Trophoblast cell (in vitro differentiated cells and primary cell): ENCODE data around the gene DIO1.
"Not testable (repeated sequence)": the region's sequence is repeated elsewhere in the genome, so short reads cannot be mapped to it uniquely, and the experiment has no call there.

Experiments used
- DNase-seq, 2 donors: peaks; one replicate each; pipeline ENCODE4 v3.0.0-alpha.2; 2016
- H2AFZ ChIP-seq: 2 replicates; pipeline ENCODE4 v1.6.1; 2013; ENCODE audit warnings: low read length, moderate library complexity, mild to moderate bottlenecking; ENCODE audit not compliant: insufficient read depth, poor library complexity
- H2AK5ac ChIP-seq: 2 replicates; pipeline ENCODE4 v1.6.1; 2013; ENCODE audit warnings: mild to moderate bottlenecking, low read length
- H2BK120ac ChIP-seq: 2 replicates; pipeline ENCODE4 v1.6.1; 2013; ENCODE audit warnings: low read length, mild to moderate bottlenecking, moderate library complexity; ENCODE audit not compliant: insufficient read depth, poor library complexity
- H2BK12ac ChIP-seq: 2 replicates; pipeline ENCODE4 v1.6.1; 2013; ENCODE audit warnings: mild to moderate bottlenecking, low read length, moderate library complexity
- H2BK5ac ChIP-seq: 2 replicates; pipeline ENCODE4 v1.6.1; 2013; ENCODE audit warnings: low read length, low read depth, moderate library complexity, mild to moderate bottlenecking; ENCODE audit not compliant: poor library complexity
- H3K14ac ChIP-seq: 2 replicates; pipeline ENCODE4 v1.6.1; 2013; ENCODE audit warnings: mild to moderate bottlenecking, low read length
- H3K18ac ChIP-seq: 2 replicates; pipeline ENCODE4 v1.6.1; 2013; ENCODE audit warnings: mild to moderate bottlenecking, low read length
- H3K23ac ChIP-seq: 2 replicates; pipeline ENCODE4 v1.6.1; 2013; ENCODE audit warnings: low read length
- H3K27ac ChIP-seq: 2 replicates; pipeline ENCODE4 v1.5.1; 2013; ENCODE audit warnings: low read depth, mild to moderate bottlenecking, inconsistent platforms, low read length, moderate library complexity
- H3K27me3 ChIP-seq: 2 replicates; pipeline ENCODE4 v1.6.1; 2013; ENCODE audit warnings: inconsistent platforms, mild to moderate bottlenecking, low read length, moderate library complexity; ENCODE audit not compliant: insufficient read depth
- H3K36me3 ChIP-seq, 2 experiments: 1 replicate in 1 of 2; 2 replicates in 1 of 2; pipeline ENCODE4 v1.6.1; 2013; ENCODE audit warnings: low read length in 2 of 2, mild to moderate bottlenecking in 2 of 2, moderate library complexity in 1 of 2; ENCODE audit not compliant: insufficient read depth in 2 of 2, control insufficient read depth in 1 of 2
- H3K4ac ChIP-seq: 2 replicates; pipeline ENCODE4 v1.6.1; 2013; ENCODE audit warnings: low read depth, mild to moderate bottlenecking, low read length, moderate library complexity
- H3K4me1 ChIP-seq, 2 experiments: 1 replicate in 1 of 2; 2 replicates in 1 of 2; pipeline ENCODE4 v1.6.1; 2013; ENCODE audit warnings: low read length in 2 of 2, mild to moderate bottlenecking in 2 of 2, moderate library complexity in 1 of 2; ENCODE audit not compliant: insufficient read depth in 2 of 2, control insufficient read depth in 1 of 2
- H3K4me2 ChIP-seq: 2 replicates; pipeline ENCODE4 v1.6.1; 2013; ENCODE audit warnings: inconsistent platforms, mild to moderate bottlenecking, low read length, moderate library complexity
- H3K4me3 ChIP-seq: 2 replicates; pipeline ENCODE4 v1.5.1; 2013; ENCODE audit warnings: mild to moderate bottlenecking, low read depth, low read length, inconsistent platforms
- H3K79me1 ChIP-seq: one replicate; pipeline ENCODE4 v1.6.1; 2013; ENCODE audit warnings: low read length
- H3K79me2 ChIP-seq: 2 replicates; pipeline ENCODE4 v1.6.1; 2013; ENCODE audit warnings: low read length, mild to moderate bottlenecking; ENCODE audit not compliant: control insufficient read depth, insufficient read depth, poor library complexity
- H3K9ac ChIP-seq: 2 replicates; pipeline ENCODE4 v1.6.1; 2013; ENCODE audit warnings: mild to moderate bottlenecking, low read length
- H3K9me3 ChIP-seq: 2 replicates; pipeline ENCODE4 v1.6.1; 2013; ENCODE audit warnings: low read depth, mild to moderate bottlenecking, control low read depth, inconsistent platforms, low read length; ENCODE audit not compliant: insufficient read depth
- H4K12ac ChIP-seq: 2 replicates; pipeline ENCODE4 v1.6.1; 2013; ENCODE audit warnings: low read depth, mild to moderate bottlenecking, low read length, moderate library complexity
- H4K8ac ChIP-seq: 2 replicates; pipeline ENCODE4 v1.6.1; 2013; ENCODE audit warnings: low read depth, mild to moderate bottlenecking, low read length, moderate library complexity
- H4K91ac ChIP-seq: one replicate; pipeline ENCODE4 v1.6.1; 2013; ENCODE audit warnings: low read depth, mild to moderate bottlenecking, low read length, moderate library complexity
- WGBS: extraction: QIAGEN DNeasy Blood & Tissue Kit; methylation state at CpG from one replicate; pipeline ENCODE4 v1.1.7; 2013; ENCODE audit warnings: missing lambda C conversion rate; ENCODE audit not compliant: insufficient read length, insufficient coverage; ENCODE audit errors: extremely low coverage; 5-methylcytosine and 5-hydroxymethylcytosine counted together

DIO1 gene

GRCh38 chr1:53881853-53882252 is 12.1 kb upstream of the DIO1 start:
- H3K79me1 ChIP-seq, H3K14ac ChIP-seq, H2AFZ ChIP-seq, H2BK12ac ChIP-seq, H3K18ac ChIP-seq, H3K9me3 ChIP-seq, H3K27me3 ChIP-seq, H3K4me2 ChIP-seq, H2BK5ac ChIP-seq, H3K4me1 ChIP-seq, H3K27ac ChIP-seq, H3K4me3 ChIP-seq, H3K23ac ChIP-seq, H4K91ac ChIP-seq, H3K9ac ChIP-seq, DNase-seq, H4K8ac ChIP-seq, H3K79me2 ChIP-seq, H2AK5ac ChIP-seq, H2BK120ac ChIP-seq, H4K12ac ChIP-seq, H3K4ac ChIP-seq: not testable (repeated sequence)
- H3K36me3 ChIP-seq, result peaks cover 8 to 12% of the 10 kb centered on the region in 2 experiments
- no CpG with 5 or more reads among the region's 2 CpGs for WGBS

- not testable (repeated sequence) for H2BK5ac ChIP-seq, H3K9me3 ChIP-seq, H4K91ac ChIP-seq, H3K23ac ChIP-seq, H3K18ac ChIP-seq, H3K79me2 ChIP-seq, H2AFZ ChIP-seq, H2AK5ac ChIP-seq, H4K12ac ChIP-seq, H3K14ac ChIP-seq, H3K27me3 ChIP-seq, H3K4me1 ChIP-seq, H3K79me1 ChIP-seq, DNase-seq, H3K4ac ChIP-seq, H3K9ac ChIP-seq, H3K36me3 ChIP-seq, H3K27ac ChIP-seq, H2BK12ac ChIP-seq, H3K4me3 ChIP-seq, H2BK120ac ChIP-seq, H3K4me2 ChIP-seq, H4K8ac ChIP-seq
- no CpG with 5 or more reads among the region's 6 CpGs for WGBS
Observed at GRCh38 chr1:53883600-53883999, 10.4 kb upstream of the DIO1 start.

- H3K27ac ChIP-seq, result no peak overlapping the region
- H3K36me3 ChIP-seq, result peaks cover 4 to 5% of the 10 kb centered on the region in 2 experiments
- H3K4ac ChIP-seq, result no peak overlapping the region
- no peak overlapping the region for H2BK12ac ChIP-seq
- WGBS, result no CpG with 5 or more reads among the region's 2 CpGs
- H3K27me3 ChIP-seq, result no peaks in the 10 kb centered on the region
- no peak overlapping the region for H2BK120ac ChIP-seq
- peaks cover 0 to 3% of the 10 kb centered on the region in 2 experiments for H3K4me1 ChIP-seq
- H3K14ac ChIP-seq, result no peak overlapping the region
- no peak overlapping the region for H2AK5ac ChIP-seq
- H3K4me3 ChIP-seq, result no peak overlapping the region
- H2AFZ ChIP-seq, result no peak overlapping the region
- H4K91ac ChIP-seq, result no peak overlapping the region
- peaks cover 3% of the 10 kb centered on the region for H3K79me2 ChIP-seq
- peaks cover 3% of the 10 kb centered on the region for H3K79me1 ChIP-seq
- H3K23ac ChIP-seq, result no peak overlapping the region
- H3K4me2 ChIP-seq, result no peak overlapping the region
- H3K18ac ChIP-seq, result no peak overlapping the region
- H2BK5ac ChIP-seq, result no peak overlapping the region
- DNase-seq, result no peak
- no peaks in the 10 kb centered on the region for H3K9me3 ChIP-seq
- H3K9ac ChIP-seq, result no peak overlapping the region
- H4K8ac ChIP-seq, result no peak overlapping the region
- H4K12ac ChIP-seq, result no peak overlapping the region
Observed at GRCh38 chr1:53888681-53889080, 5.3 kb upstream of the DIO1 start.

GRCh38 chr1:53889304-53890298 is 4.4 kb upstream of the DIO1 start, which contains the start of gene YIPF1:
YIPF1 (minus strand) TSS chr1:53889797; CDS start chr1:53888937, 860 bp downstream.
- no peak within 1 kb of the TSS for H2BK12ac ChIP-seq
- no CpG with 5 or more reads among the region's 62 CpGs for WGBS
- no peak within 1 kb of the TSS for H3K27ac ChIP-seq

More at GRCh38 chr1:53889304-53890298, 4.4 kb upstream of the DIO1 start, which contains the start of gene YIPF1:
- Histone ChIP-seq H3K4me2 (peak within 1 kb of the TSS; percentile 65), H3K36me3 (peaks cover 4 to 5% of the 10 kb centered on the region in 2 experiments), H3K79me2 (peaks cover 3% of the 10 kb centered on the region), H2BK120ac (peak within 1 kb of the TSS; percentile 39), H3K14ac (peak within 1 kb of the TSS; percentile 48), H4K91ac (peak within 1 kb of the TSS; percentile 53), H3K23ac (no peak within 1 kb of the TSS), H2AFZ (peak within 1 kb of the TSS; percentile 89), H2BK5ac (no peak within 1 kb of the TSS), H3K4ac (peak within 1 kb of the TSS; percentile 8), H2AK5ac (no peak within 1 kb of the TSS), H3K9ac (peak within 1 kb of the TSS; percentile 88), H3K79me1 (peaks cover 3% of the 10 kb centered on the region), H3K27me3 (no peaks in the 10 kb centered on the region), H3K4me3 (peak within 1 kb of the TSS; percentile 95), H4K8ac (peak within 1 kb of the TSS; percentile 80), H3K4me1 (peaks cover 0 to 3% of the 10 kb centered on the region in 2 experiments), H3K18ac (peak within 1 kb of the TSS; percentile 39), H3K9me3 (no peaks in the 10 kb centered on the region), H4K12ac (peak within 1 kb of the TSS; percentile 13)
- DNase-seq, result peak; percentile 86 to 89
